CD4-positive, alpha-beta T cell (primary cell): Measurements from ENCODE around the gene LETM1. TPM values are rescaled to one million over a fixed set of nuclear protein-coding genes. Genes with fewer than 3 reads are reported as not detected.

Experiments used
- ATAC-seq: fragments of 200-7000 bp; cut with Tn5 transposase; one replicate; pipeline ENCODE4 v1.10.0; 2022; ENCODE audit warnings: mild to moderate bottlenecking; ENCODE audit not compliant: poor library complexity
- CTCF ChIA-PET: fragments of 350-600 bp; sonication (Branson Sonifier 250); formaldehyde crosslinking; loops from one replicate; lab custom pipeline; 2021; ENCODE audit warnings: antibody characterized with exemption, inconsistent platforms; lab: Charles Lee
- POLR2A ChIA-PET: fragments of 350-600 bp; sonication (Branson Sonifier 250); formaldehyde crosslinking; loops from one replicate; lab custom pipeline; 2021; ENCODE audit warnings: antibody characterized with exemption, inconsistent platforms; lab: Charles Lee
- DNase-seq, 14 experiments: peaks; one replicate each; pipeline ENCODE4 v3.0.0-alpha.2; 2013 to 2020; ENCODE audit warnings: mixed read lengths in 2 of 14
- H3K27ac ChIP-seq, 2 donors: one replicate each; pipeline versions ENCODE4 v1.5.1 to v1.7.0; 2013; ENCODE audit warnings: low read length in 2 of 2, low read depth in 1 of 2, mild to moderate bottlenecking in 1 of 2
- H3K27me3 ChIP-seq, 2 experiments: 1 replicate in 1 of 2; 2 replicates in 1 of 2; pipeline versions ENCODE4 v1.6.1 to v1.7.0; 2013; ENCODE audit warnings: low read length in 2 of 2, control low read depth in 1 of 2, mild to moderate bottlenecking in 1 of 2, moderate library complexity in 1 of 2; ENCODE audit not compliant: insufficient read depth in 2 of 2, control insufficient read depth in 1 of 2
- H3K36me3 ChIP-seq: one replicate; pipeline ENCODE4 v1.6.1; 2013; ENCODE audit warnings: low read length, control low read depth; ENCODE audit not compliant: insufficient read depth
- H3K4me1 ChIP-seq: one replicate; pipeline ENCODE4 v1.6.1; 2013; ENCODE audit warnings: low read length, control low read depth; ENCODE audit not compliant: insufficient read depth
- H3K4me3 ChIP-seq: one replicate; pipeline ENCODE4 v1.5.1; 2013; ENCODE audit warnings: mild to moderate bottlenecking, low read length, moderate library complexity
- H3K9me3 ChIP-seq, 2 experiments: 1 replicate in 1 of 2; 2 replicates in 1 of 2; pipeline versions ENCODE4 v1.6.1 to v1.7.0; 2013; ENCODE audit warnings: low read length in 2 of 2, mild to moderate bottlenecking in 2 of 2, control low read depth in 1 of 2, moderate library complexity in 1 of 2; ENCODE audit not compliant: control insufficient read depth in 1 of 2, insufficient read depth in 1 of 2
- H3K27ac Mint-ChIP-seq: one replicate; pipeline ENCODE4 v1.8.0; 2020; ENCODE audit warnings: mixed read lengths
- H3K27me3 Mint-ChIP-seq: one replicate; pipeline ENCODE4 v1.8.0; 2021; ENCODE audit warnings: mixed read lengths
- H3K36me3 Mint-ChIP-seq: one replicate; pipeline ENCODE4 v1.8.0; 2021; ENCODE audit warnings: low read depth, mixed read lengths
- H3K4me1 Mint-ChIP-seq: one replicate; pipeline ENCODE4 v1.8.0; 2021; ENCODE audit warnings: low read depth, mixed read lengths
- H3K4me3 Mint-ChIP-seq: one replicate; pipeline ENCODE4 v1.8.0; 2020; ENCODE audit warnings: mild to moderate bottlenecking, mixed read lengths
- H3K9me3 Mint-ChIP-seq: one replicate; pipeline ENCODE4 v1.8.0; 2020; ENCODE audit warnings: mixed read lengths
- intact Hi-C, 2 experiments: fragments of 100-400 bp; cut with DNase I in 1 of 2; cut with micrococcal nuclease in 1 of 2; formaldehyde crosslinking; loops; one replicate each; pipeline versions ENCODE4 v1.15.1 to v1.9.0; 2023 to 2025; cut with DNase I, micrococcal nuclease
- total RNA-seq, 174 experiments: library from RNA in 2 of 174; stranded (reverse) in 2 of 174; gene quantifications; one replicate each; pipeline ENCODE4 v1.2.3 and lab custom pipeline; 2021 to 2026
- TF ChIP-seq, protein P1 (sequence below): fragments of 200-600 bp; IDR thresholded peaks from one replicate; pipeline ENCODE4 v1.8.0; 2022; ENCODE audit warnings: antibody characterized with exemption, mild to moderate bottlenecking

LETM1 gene
- total RNA-seq, 2 experiments from 2014 or later: 21.2 to 25.2 TPM

DNA sequence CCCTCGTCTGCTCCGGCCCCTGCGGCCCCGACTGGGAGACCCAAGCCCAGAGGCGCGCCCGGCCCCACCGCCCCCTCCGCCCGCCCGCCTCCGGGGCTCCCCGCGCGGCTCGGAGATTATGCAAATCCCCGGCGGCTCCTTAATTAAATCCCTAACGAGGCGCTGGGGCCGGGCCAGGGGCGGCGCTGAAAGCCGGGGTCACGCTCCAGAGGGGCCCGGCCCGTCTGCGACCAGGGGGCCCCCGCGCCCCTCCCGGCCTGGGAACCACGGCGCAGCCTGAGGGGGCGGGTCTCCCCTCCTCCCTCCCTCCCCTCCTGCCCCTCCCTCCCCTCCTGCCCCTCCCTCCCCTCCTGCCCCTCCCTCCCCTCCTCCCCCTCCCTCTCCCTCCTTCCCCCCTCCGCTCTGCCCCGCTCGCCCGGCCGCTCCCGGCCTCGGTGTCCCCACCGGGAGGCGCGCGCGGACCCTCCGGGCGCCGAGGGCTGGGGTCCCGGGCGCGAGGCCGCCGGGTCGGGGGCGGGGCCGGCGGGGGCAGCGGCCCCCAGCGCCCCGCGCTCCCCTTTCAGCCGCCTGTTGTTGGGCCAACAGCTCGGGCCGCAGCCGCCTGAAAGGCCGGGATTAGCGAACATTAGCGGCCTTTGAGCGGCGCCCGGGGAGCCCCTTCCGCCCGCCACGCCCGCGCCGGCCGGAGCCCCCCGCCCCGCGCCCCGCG lies 88.7 kb downstream of the LETM1 start:
- POLR2A ChIA-PET: no interaction called here
- ATAC-seq (peak; percentile 21), DNase-seq (peak in 4 of 14 experiments; percentile 10 to 47 (median 30))
- Mint-ChIP-seq H3K9me3 (no peaks in the 10 kb centered on the region), H3K4me1 (no peaks in the 10 kb centered on the region), H3K4me3 (no peak overlapping the region), H3K27ac (no peak overlapping the region), H3K27me3 (peaks cover 31% of the 10 kb centered on the region), H3K36me3 (no peaks in the 10 kb centered on the region)
- intact Hi-C loops: no loop called here
- TF ChIP-seq, protein P1, sequence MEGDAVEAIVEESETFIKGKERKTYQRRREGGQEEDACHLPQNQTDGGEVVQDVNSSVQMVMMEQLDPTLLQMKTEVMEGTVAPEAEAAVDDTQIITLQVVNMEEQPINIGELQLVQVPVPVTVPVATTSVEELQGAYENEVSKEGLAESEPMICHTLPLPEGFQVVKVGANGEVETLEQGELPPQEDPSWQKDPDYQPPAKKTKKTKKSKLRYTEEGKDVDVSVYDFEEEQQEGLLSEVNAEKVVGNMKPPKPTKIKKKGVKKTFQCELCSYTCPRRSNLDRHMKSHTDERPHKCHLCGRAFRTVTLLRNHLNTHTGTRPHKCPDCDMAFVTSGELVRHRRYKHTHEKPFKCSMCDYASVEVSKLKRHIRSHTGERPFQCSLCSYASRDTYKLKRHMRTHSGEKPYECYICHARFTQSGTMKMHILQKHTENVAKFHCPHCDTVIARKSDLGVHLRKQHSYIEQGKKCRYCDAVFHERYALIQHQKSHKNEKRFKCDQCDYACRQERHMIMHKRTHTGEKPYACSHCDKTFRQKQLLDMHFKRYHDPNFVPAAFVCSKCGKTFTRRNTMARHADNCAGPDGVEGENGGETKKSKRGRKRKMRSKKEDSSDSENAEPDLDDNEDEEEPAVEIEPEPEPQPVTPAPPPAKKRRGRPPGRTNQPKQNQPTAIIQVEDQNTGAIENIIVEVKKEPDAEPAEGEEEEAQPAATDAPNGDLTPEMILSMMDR: no peak
- H3K27me3 ChIP-seq: peaks cover 26 to 38% of the 10 kb centered on the region in 2 experiments
- peaks cover 0 to 27% of the 10 kb centered on the region in 2 experiments for H3K9me3 ChIP-seq
- H3K36me3 ChIP-seq: no peaks in the 10 kb centered on the region
- H3K4me3 ChIP-seq: no peak overlapping the region
- CTCF ChIA-PET: interaction anchor here (1.0 to 1.2 kb wide), 2 partner anchors 14 to 138 kb away, joined by 3 to 4 read pairs; no protein-coding TSS in a partner anchor
- H3K4me1 ChIP-seq: peaks cover 8% of the 10 kb centered on the region
- H3K27ac ChIP-seq: no peak overlapping the region

DNA sequence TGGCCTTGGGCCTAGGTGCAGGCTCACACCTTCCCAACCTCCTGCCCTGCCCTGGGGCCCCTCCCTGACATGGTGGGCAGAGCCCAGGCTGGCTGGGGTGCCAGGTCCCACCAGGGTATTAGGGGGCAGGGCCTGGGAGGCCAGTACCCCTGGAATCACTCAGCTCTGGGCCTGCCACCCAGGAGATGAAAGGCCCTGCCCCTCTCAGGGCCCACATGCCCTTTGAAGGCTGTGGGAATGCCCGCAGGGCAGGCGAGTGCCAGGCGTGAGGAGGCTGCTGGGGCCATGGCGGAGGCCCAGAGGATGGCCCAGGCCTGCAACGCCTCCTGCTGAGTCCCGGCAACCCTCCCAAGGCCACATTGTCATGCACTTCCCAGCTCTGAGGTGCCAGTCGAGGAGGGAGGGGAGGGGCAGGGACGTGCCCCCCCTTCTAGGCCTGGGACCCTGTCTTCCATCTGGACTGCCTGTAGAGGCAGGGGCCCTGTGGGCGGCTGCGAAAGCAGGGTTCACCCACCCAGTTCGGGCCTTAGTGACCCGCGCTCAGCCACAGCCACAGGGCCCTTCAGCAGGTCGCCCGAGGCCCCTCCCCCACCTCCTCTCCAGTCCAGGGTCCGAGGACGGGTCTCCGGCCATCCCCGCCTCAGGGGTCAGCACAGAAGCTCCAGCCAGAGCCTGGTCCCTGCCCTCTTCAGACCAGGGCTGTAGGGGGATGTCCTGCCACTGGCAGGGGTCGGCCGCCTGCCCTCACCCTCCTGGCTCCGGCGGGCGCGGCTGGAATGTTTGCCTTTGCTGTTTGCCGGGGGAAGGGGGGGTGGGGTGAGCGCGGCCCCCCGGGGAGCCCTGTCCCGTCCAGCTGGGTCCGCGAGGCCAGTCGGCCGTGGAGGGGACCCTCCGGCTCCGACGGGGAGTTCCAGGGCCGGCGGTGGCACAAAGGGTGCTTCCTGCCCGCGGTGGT lies 89.6 kb downstream of the LETM1 start:
- CTCF ChIA-PET: no interaction called here
- no peak overlapping the region for H3K4me3 Mint-ChIP-seq
- no peaks in the 10 kb centered on the region for H3K9me3 Mint-ChIP-seq
- intact Hi-C loops: no loop called here
- H3K36me3 Mint-ChIP-seq: no peaks in the 10 kb centered on the region
- Histone ChIP-seq H3K4me3 (no peak overlapping the region), H3K4me1 (peaks cover 2% of the 10 kb centered on the region), H3K36me3 (no peaks in the 10 kb centered on the region), H3K27me3 (peaks cover 26 to 38% of the 10 kb centered on the region in 2 experiments), H3K9me3 (peaks cover 0 to 28% of the 10 kb centered on the region in 2 experiments), H3K27ac (no peak overlapping the region)
- TF ChIP-seq, protein P1: no peak
- peaks cover 31% of the 10 kb centered on the region for H3K27me3 Mint-ChIP-seq
- no peak for ATAC-seq
- POLR2A ChIA-PET: no interaction called here
- no peaks in the 10 kb centered on the region for H3K4me1 Mint-ChIP-seq
- H3K27ac Mint-ChIP-seq: no peak overlapping the region
- no peak for DNase-seq

DNA sequence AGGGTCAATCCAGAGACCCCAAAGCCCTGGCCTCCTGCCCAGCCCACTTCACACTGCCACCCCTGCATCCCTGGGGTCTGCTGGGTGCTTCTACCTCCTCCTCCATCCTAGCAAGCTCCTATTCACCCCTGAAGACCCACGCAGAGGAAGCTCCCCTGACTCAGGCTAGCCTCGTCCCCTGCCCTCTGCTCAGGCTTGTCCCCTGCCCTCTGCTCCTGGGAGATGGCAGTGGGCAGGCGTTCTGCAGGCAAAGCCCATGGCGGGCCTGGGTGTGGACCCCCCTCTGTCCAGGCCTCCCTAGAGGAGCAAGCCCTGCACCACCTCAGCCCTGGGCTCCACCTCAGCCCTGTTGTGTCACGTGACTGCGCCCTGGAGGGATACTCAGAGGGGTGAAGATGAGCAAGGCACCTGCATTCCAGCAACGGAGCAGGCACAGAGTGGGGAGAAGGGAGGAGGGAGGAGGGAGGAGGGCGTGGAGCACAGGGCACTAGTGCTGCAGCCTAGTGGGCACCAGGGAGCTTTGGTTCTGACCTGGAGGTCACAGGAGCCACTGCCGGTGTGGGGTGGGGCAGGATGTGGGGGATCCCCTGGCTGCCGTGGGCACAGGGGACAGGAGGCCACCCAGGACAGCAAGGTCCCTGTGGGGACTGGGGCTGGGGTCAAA lies 90.4 kb downstream of the LETM1 start:
- Mint-ChIP-seq H3K4me1 (no peaks in the 10 kb centered on the region), H3K27me3 (peaks cover 31% of the 10 kb centered on the region), H3K9me3 (no peaks in the 10 kb centered on the region), H3K27ac (no peak overlapping the region), H3K4me3 (peak overlapping the region; percentile 30), H3K36me3 (no peaks in the 10 kb centered on the region)
- TF ChIP-seq, protein P1: no peak
- ATAC-seq (no peak), DNase-seq (no peak)
- peaks cover 0 to 25% of the 10 kb centered on the region in 2 experiments for H3K9me3 ChIP-seq
- ChIA-PET CTCF (no interaction called here), POLR2A (no interaction called here)
- no peak overlapping the region for H3K27ac ChIP-seq
- H3K36me3 ChIP-seq: no peaks in the 10 kb centered on the region
- no peak overlapping the region for H3K4me3 ChIP-seq
- H3K27me3 ChIP-seq: peaks cover 26 to 38% of the 10 kb centered on the region in 2 experiments
- no peaks in the 10 kb centered on the region for H3K4me1 ChIP-seq
- intact Hi-C loops: no loop called here
